ENCODE data around the gene LRP11. TPM values are rescaled to one million over a fixed set of nuclear protein-coding genes. Genes with fewer than 3 reads are reported as not detected.
"Not testable (repeated sequence)": the region's sequence is repeated elsewhere in the genome, so short reads cannot be mapped to it uniquely, and the experiment has no call there.

The LRP11 gene
- total RNA-seq, 4 donors from 2014 or later: 15.0 to 29.1 (median 24.0) TPM

- no peaks in the 10 kb centered on the region for H3K9me3 ChIP-seq
- H3K27ac ChIP-seq (replicated peaks in 1 of 4): peak overlapping the region; percentile 88 to 95 (median 94)
- DNase-seq (ENCODE audit: extremely low spot score): no peak
- H3K4me3 ChIP-seq: peak overlapping the region; percentile 67 to 87 (median 80)
- H3K27me3 ChIP-seq: no peaks in the 10 kb centered on the region
- 31% methylated on average over 13 of the region's 23 CpGs for whole genome bisulfite sequencing
- H3K4me1 ChIP-seq: peaks cover 18 to 31% (median 27%) of the 10 kb centered on the region in 4 donors
- TF ChIP-seq POLR2AphosphoS5 (IDR thresholded peaks at IDR 0.05) (no peak), EP300 (IDR thresholded peaks at IDR 0.05) (no peak), POLR2A (IDR thresholded peaks at IDR 0.05; ENCODE audit: low read depth) (no peak), CTCF (IDR thresholded peaks at IDR 0.05) (peak; percentile 61 to 75 (median 73))
- no peaks in the 10 kb centered on the region for H3K36me3 ChIP-seq
- intact Hi-C loops (cut with DNase I): loop anchor here (2.0 kb wide), 1 partner anchor 30 kb away; no protein-coding TSS in a partner anchor
Measured at GRCh38 chr6:149864578-149865535, 698 bp upstream of the LRP11 start.

GRCh38 chr6:149862922-149863697 is 1.0 kb downstream of the LRP11 start:
- WGBS: under 1% methylated on average over 31 of the region's 69 CpGs
- peaks cover 18 to 31% (median 27%) of the 10 kb centered on the region in 4 donors for H3K4me1 ChIP-seq
- TF ChIP-seq EP300 (IDR thresholded peaks at IDR 0.05): no peak
- peak; percentile 24 to 37 for TF ChIP-seq POLR2AphosphoS5 (IDR thresholded peaks at IDR 0.05)
- TF ChIP-seq POLR2A (IDR thresholded peaks at IDR 0.05; ENCODE audit: low read depth): no peak
- peak overlapping the region; percentile 88 to 95 (median 94) for H3K27ac ChIP-seq (replicated peaks in 1 of 4)
- DNase-seq (ENCODE audit: extremely low spot score): no peak
- peak overlapping the region; percentile 67 to 87 (median 80) for H3K4me3 ChIP-seq
- H3K36me3 ChIP-seq: no peaks in the 10 kb centered on the region
- no peaks in the 10 kb centered on the region for H3K27me3 ChIP-seq
- H3K9me3 ChIP-seq: no peaks in the 10 kb centered on the region
- intact Hi-C loops (cut with DNase I): no loop called here

- intact Hi-C loops (cut with DNase I): not testable (repeated sequence)
Measured at GRCh38 chr6:149862424-149862738, 1.8 kb downstream of the LRP11 start.

GRCh38 chr6:149861603-149862423 is 2.3 kb downstream of the LRP11 start:
- no peak overlapping the region for H3K4me3 ChIP-seq
- H3K27ac ChIP-seq (replicated peaks in 1 of 4): no peak overlapping the region
- intact Hi-C loops (cut with DNase I): no loop called here
- TF ChIP-seq CTCF (IDR thresholded peaks at IDR 0.05): no peak
- no peak for TF ChIP-seq POLR2AphosphoS5 (IDR thresholded peaks at IDR 0.05)
- TF ChIP-seq POLR2A (IDR thresholded peaks at IDR 0.05; ENCODE audit: low read depth): no peak
- TF ChIP-seq EP300 (IDR thresholded peaks at IDR 0.05): no peak
- no peaks in the 10 kb centered on the region for H3K27me3 ChIP-seq
- 88% methylated on average over 14 of the region's 14 CpGs for WGBS
- DNase-seq (ENCODE audit: extremely low spot score): no peak
- H3K4me1 ChIP-seq: peaks cover 18 to 31% (median 27%) of the 10 kb centered on the region in 4 donors
- no peaks in the 10 kb centered on the region for H3K9me3 ChIP-seq
- no peaks in the 10 kb centered on the region for H3K36me3 ChIP-seq

More at GRCh38 chr6:149862424-149862738, 1.8 kb downstream of the LRP11 start:
- H3K27me3 ChIP-seq; H3K9me3 ChIP-seq; DNase-seq (ENCODE audit: extremely low spot score); H3K36me3 ChIP-seq: not testable (repeated sequence)
- WGBS: 93% methylated on average over 12 of the region's 12 CpGs
- Histone ChIP-seq H3K27ac (replicated peaks in 1 of 4) (peak overlapping the region; percentile 88 to 95 (median 94)), H3K4me1 (peaks cover 18 to 31% (median 27%) of the 10 kb centered on the region in 4 donors), H3K4me3 (peak overlapping the region; percentile 67 to 87 (median 80))

- H3K27me3 ChIP-seq: no peaks in the 10 kb centered on the region
- H3K36me3 ChIP-seq: no peaks in the 10 kb centered on the region
- TF ChIP-seq POLR2A (IDR thresholded peaks at IDR 0.05; ENCODE audit: low read depth) (no peak), POLR2AphosphoS5 (IDR thresholded peaks at IDR 0.05) (no peak), CTCF (IDR thresholded peaks at IDR 0.05) (no peak), EP300 (IDR thresholded peaks at IDR 0.05) (no peak)
- no peak overlapping the region for H3K27ac ChIP-seq (replicated peaks in 1 of 4)
- WGBS: 92% methylated on average over 14 of the region's 14 CpGs
- H3K4me3 ChIP-seq: no peak overlapping the region
- H3K4me1 ChIP-seq: peaks cover 18 to 31% (median 27%) of the 10 kb centered on the region in 4 donors
- no peak for DNase-seq (ENCODE audit: extremely low spot score)
- intact Hi-C loops (cut with DNase I): no loop called here
- H3K9me3 ChIP-seq: no peaks in the 10 kb centered on the region
Measured at GRCh38 chr6:149860834-149861602, 3.1 kb downstream of the LRP11 start.
